ENCODE measurements around the gene CNN2. TPM values are rescaled to one million over a fixed set of nuclear protein-coding genes. Genes with fewer than 3 reads are reported as not detected.

The CNN2 gene
- total RNA-seq, 1 experiment from 2014 or later: 194 TPM

GRCh38 chr19:988510-988909 is 37.9 kb upstream of the CNN2 start:
- ChIA-PET CTCF (no interaction called here), POLR2A (no interaction called here)
- BruUV-seq (replicated peaks): no TSS peak
- H3K9me3 Mint-ChIP-seq (ENCODE audit: unreplicated experiment): no peaks in the 10 kb centered on the region
- no peak overlapping the region for H3K4me3 ChIP-seq (ENCODE audit: low read depth, low read length)
- H3K4me1 Mint-ChIP-seq (ENCODE audit: low read depth, unreplicated experiment): no peaks in the 10 kb centered on the region
- H3K27ac Mint-ChIP-seq (ENCODE audit: unreplicated experiment): no peak overlapping the region
- no peak overlapping the region for H3K4me3 Mint-ChIP-seq (ENCODE audit: unreplicated experiment)
- no peaks in the 10 kb centered on the region for H3K27me3 ChIP-seq (replicated peaks; ENCODE audit: control insufficient read depth, insufficient read depth, low read length)
- intact Hi-C loops (cut with micrococcal nuclease; ENCODE audit: unreplicated experiment): no loop called here
- TF ChIP-seq CTCF (IDR thresholded peaks at IDR 0.05; ENCODE audit: insufficient read depth in 1 of 2, low read depth in 1 of 2, low read length in 1 of 2, severe bottlenecking in 1 of 2, unreplicated experiment in 1 of 2): no peak
- DNase-seq: no peak
- peaks cover 70% of the 10 kb centered on the region for H3K36me3 Mint-ChIP-seq (ENCODE audit: insufficient read depth, unreplicated experiment)
- peaks cover 3% of the 10 kb centered on the region for H3K36me3 ChIP-seq (ENCODE audit: control insufficient read depth, insufficient read depth, low read length)
- H3K9me3 ChIP-seq: no peaks in the 10 kb centered on the region
- H3K27me3 Mint-ChIP-seq (ENCODE audit: insufficient read depth, unreplicated experiment): no peaks in the 10 kb centered on the region
- peaks cover 21% of the 10 kb centered on the region for H3K4me1 ChIP-seq

GRCh38 chr19:989381-990081 is 36.9 kb upstream of the CNN2 start:
- H3K4me1 ChIP-seq: peaks cover 27% of the 10 kb centered on the region
- no peaks in the 10 kb centered on the region for H3K27me3 Mint-ChIP-seq (ENCODE audit: insufficient read depth, unreplicated experiment)
- POLR2A ChIA-PET: no interaction called here
- no peaks in the 10 kb centered on the region for H3K27me3 ChIP-seq (replicated peaks; ENCODE audit: control insufficient read depth, insufficient read depth, low read length)
- H3K9me3 Mint-ChIP-seq (ENCODE audit: unreplicated experiment): no peaks in the 10 kb centered on the region
- no peaks in the 10 kb centered on the region for H3K4me1 Mint-ChIP-seq (ENCODE audit: low read depth, unreplicated experiment)
- H3K4me3 ChIP-seq (ENCODE audit: low read depth, low read length): no peak overlapping the region
- TF ChIP-seq CTCF (IDR thresholded peaks at IDR 0.05; ENCODE audit: insufficient read depth in 1 of 2, low read depth in 1 of 2, low read length in 1 of 2, severe bottlenecking in 1 of 2, unreplicated experiment in 1 of 2): peak in 1 of 2 experiments; percentile 16
- BruUV-seq (replicated peaks): no TSS peak
- peaks cover 70% of the 10 kb centered on the region for H3K36me3 Mint-ChIP-seq (ENCODE audit: insufficient read depth, unreplicated experiment)
- no peak overlapping the region for H3K27ac Mint-ChIP-seq (ENCODE audit: unreplicated experiment)
- no peak for DNase-seq
- CTCF ChIA-PET: no interaction called here
- intact Hi-C loops (cut with micrococcal nuclease; ENCODE audit: unreplicated experiment): no loop called here
- H3K9me3 ChIP-seq: no peaks in the 10 kb centered on the region
- peaks cover 3% of the 10 kb centered on the region for H3K36me3 ChIP-seq (ENCODE audit: control insufficient read depth, insufficient read depth, low read length)
- no peak overlapping the region for H3K4me3 Mint-ChIP-seq (ENCODE audit: unreplicated experiment)

GRCh38 chr19:990119-990571 is 36.3 kb upstream of the CNN2 start:
- DNase-seq: no peak
- Histone ChIP-seq H3K4me1 (peaks cover 27% of the 10 kb centered on the region), H3K27me3 (replicated peaks; ENCODE audit: control insufficient read depth, insufficient read depth, low read length) (no peaks in the 10 kb centered on the region), H3K9me3 (no peaks in the 10 kb centered on the region), H3K36me3 (ENCODE audit: control insufficient read depth, insufficient read depth, low read length) (peaks cover 4% of the 10 kb centered on the region), H3K4me3 (ENCODE audit: low read depth, low read length) (no peak overlapping the region)
- no peak for TF ChIP-seq CTCF (IDR thresholded peaks at IDR 0.05; ENCODE audit: insufficient read depth in 1 of 2, low read depth in 1 of 2, low read length in 1 of 2, severe bottlenecking in 1 of 2, unreplicated experiment in 1 of 2)
- no peaks in the 10 kb centered on the region for H3K9me3 Mint-ChIP-seq (ENCODE audit: unreplicated experiment)
- H3K36me3 Mint-ChIP-seq (ENCODE audit: insufficient read depth, unreplicated experiment): peaks cover 69% of the 10 kb centered on the region
- CTCF ChIA-PET: no interaction called here
- BruUV-seq (replicated peaks): no TSS peak
- H3K27me3 Mint-ChIP-seq (ENCODE audit: insufficient read depth, unreplicated experiment): no peaks in the 10 kb centered on the region
- no peak overlapping the region for H3K4me3 Mint-ChIP-seq (ENCODE audit: unreplicated experiment)
- POLR2A ChIA-PET: no interaction called here
- H3K27ac Mint-ChIP-seq (ENCODE audit: unreplicated experiment): no peak overlapping the region
- intact Hi-C loops (cut with micrococcal nuclease; ENCODE audit: unreplicated experiment): no loop called here
- no peaks in the 10 kb centered on the region for H3K4me1 Mint-ChIP-seq (ENCODE audit: low read depth, unreplicated experiment)
